HUES6 (cell line): ENCODE data around the gene ARL15.

ENCODE experiments used
- H3K27ac ChIP-seq: 2 replicates; pipeline ENCODE4 v1.7.0; 2013; ENCODE audit warnings: low read depth, mild to moderate bottlenecking, low read length, inconsistent platforms
- H3K27me3 ChIP-seq: 2 replicates; pipeline ENCODE4 v1.6.1; 2013; ENCODE audit warnings: low read length; ENCODE audit not compliant: control insufficient read depth, insufficient read depth
- H3K36me3 ChIP-seq: 2 replicates; pipeline ENCODE4 v1.6.1; 2013; ENCODE audit warnings: low read length; ENCODE audit not compliant: control insufficient read depth, insufficient read depth
- H3K4me1 ChIP-seq: 2 replicates; pipeline ENCODE4 v1.6.1; 2013; ENCODE audit warnings: low read length; ENCODE audit not compliant: control insufficient read depth, insufficient read depth
- H3K4me3 ChIP-seq: 2 replicates; pipeline ENCODE4 v1.5.1; 2013; ENCODE audit warnings: low read depth, low read length
- H3K9ac ChIP-seq: one replicate; pipeline ENCODE4 v1.6.1; 2013; ENCODE audit warnings: mild to moderate bottlenecking, low read length
- H3K9me3 ChIP-seq: 2 replicates; pipeline ENCODE4 v1.6.1; 2013; ENCODE audit warnings: low read depth, low read length; ENCODE audit not compliant: control insufficient read depth, insufficient read depth

The ARL15 gene

DNA sequence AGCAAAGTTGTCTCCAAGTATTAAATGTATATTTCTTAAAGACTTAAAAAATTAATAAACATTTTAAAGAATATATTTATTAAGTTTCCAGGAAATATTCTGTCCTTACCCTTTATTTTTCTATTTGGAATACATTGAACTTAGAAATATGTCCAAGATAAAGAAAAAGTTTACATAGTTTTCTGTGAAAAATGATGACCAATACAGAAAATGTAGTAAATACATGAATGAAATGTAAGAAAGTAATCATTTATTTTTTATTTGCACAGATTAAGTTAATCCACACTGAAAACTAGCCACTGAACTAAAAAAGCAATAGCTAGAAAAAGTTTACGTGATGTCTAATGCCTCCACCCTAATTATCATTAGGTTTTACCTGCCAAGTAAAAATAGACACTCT, 273.2 kb downstream of the ARL15 start:
- no peaks in the 10 kb centered on the region for H3K27me3 ChIP-seq
- no peaks in the 10 kb centered on the region for H3K9me3 ChIP-seq
- no peaks in the 10 kb centered on the region for H3K36me3 ChIP-seq
- no peak overlapping the region for H3K4me3 ChIP-seq
- no peak overlapping the region for H3K27ac ChIP-seq
- no peak overlapping the region for H3K9ac ChIP-seq
- peaks cover 3% of the 10 kb centered on the region; the same call in 1 of the 2 replicates for H3K4me1 ChIP-seq

DNA sequence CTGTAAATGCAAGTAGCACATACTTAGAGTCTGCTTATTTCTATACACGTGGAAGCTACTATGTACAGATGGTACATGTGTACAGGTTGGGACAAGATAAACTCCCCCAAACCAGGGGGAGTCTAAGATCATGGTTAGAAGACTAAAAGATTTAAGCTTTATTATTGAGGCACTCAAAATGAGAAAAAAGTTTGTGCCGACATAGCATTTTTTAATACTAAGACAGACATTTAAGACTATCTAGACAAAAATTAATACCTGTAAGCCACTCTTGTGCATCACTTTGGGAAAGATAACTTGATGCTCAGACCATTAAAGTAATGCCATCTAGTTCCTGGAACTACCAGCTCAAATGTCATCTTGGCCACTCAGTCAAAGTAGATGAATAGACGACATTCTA, 279.4 kb downstream of the ARL15 start:
- Histone ChIP-seq H3K9ac (no peak overlapping the region), H3K27ac (no peak overlapping the region), H3K36me3 (no peaks in the 10 kb centered on the region), H3K27me3 (no peaks in the 10 kb centered on the region), H3K4me3 (no peak overlapping the region), H3K9me3 (no peaks in the 10 kb centered on the region), H3K4me1 (no peaks in the 10 kb centered on the region)

DNA sequence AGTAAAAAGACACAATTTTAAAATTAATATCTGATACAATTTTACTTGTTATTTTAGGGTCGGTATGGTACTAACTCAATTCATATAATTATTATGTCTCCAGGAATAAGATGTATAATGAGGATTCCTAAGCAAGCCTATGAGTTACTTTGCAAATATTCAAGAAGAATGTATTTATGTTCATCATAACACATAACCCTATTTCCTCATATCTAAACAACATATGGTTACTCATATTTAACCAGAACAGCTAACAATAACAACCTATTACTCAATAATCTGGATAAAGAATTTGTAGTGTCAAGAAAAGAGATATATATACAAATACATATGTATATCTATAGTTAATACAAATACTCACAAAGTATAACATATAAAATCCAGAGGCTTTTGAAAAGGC, 285.9 kb downstream of the ARL15 start:
- H3K36me3 ChIP-seq, result no peaks in the 10 kb centered on the region

DNA sequence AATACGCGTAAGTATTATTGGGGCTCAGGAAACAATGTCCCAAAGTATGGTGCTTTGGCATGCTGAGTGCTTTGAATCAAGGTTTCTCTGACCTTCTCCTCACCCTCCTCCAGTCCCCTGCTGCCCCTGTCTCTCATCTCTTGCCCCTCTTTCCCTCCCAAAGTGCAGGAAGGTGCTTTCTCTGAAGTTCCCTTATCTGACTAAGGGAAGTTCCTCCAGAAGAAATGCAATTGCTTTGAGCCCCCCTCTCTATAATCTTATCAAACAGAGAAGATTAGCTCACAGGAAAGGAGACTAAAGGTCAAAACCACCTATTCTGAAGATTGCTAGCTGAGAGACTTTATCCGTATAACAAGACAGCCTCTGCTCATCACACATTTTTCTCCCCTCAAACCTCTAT, 288.1 kb downstream of the ARL15 start:
- H3K27ac ChIP-seq, result peak overlapping the region; percentile 75
- H3K4me1 ChIP-seq, result peaks cover 43% of the 10 kb centered on the region
- no peaks in the 10 kb centered on the region for H3K27me3 ChIP-seq
- H3K9ac ChIP-seq, result no peak overlapping the region
- no peak overlapping the region for H3K4me3 ChIP-seq
- H3K9me3 ChIP-seq, result no peaks in the 10 kb centered on the region
- H3K36me3 ChIP-seq, result no peaks in the 10 kb centered on the region

More for the DNA sequence above, 285.9 kb downstream of the ARL15 start:
- Histone ChIP-seq H3K27me3 (no peaks in the 10 kb centered on the region), H3K4me1 (peaks cover 25% of the 10 kb centered on the region), H3K27ac (no peak overlapping the region), H3K4me3 (no peak overlapping the region), H3K9me3 (no peaks in the 10 kb centered on the region), H3K9ac (no peak overlapping the region)

DNA sequence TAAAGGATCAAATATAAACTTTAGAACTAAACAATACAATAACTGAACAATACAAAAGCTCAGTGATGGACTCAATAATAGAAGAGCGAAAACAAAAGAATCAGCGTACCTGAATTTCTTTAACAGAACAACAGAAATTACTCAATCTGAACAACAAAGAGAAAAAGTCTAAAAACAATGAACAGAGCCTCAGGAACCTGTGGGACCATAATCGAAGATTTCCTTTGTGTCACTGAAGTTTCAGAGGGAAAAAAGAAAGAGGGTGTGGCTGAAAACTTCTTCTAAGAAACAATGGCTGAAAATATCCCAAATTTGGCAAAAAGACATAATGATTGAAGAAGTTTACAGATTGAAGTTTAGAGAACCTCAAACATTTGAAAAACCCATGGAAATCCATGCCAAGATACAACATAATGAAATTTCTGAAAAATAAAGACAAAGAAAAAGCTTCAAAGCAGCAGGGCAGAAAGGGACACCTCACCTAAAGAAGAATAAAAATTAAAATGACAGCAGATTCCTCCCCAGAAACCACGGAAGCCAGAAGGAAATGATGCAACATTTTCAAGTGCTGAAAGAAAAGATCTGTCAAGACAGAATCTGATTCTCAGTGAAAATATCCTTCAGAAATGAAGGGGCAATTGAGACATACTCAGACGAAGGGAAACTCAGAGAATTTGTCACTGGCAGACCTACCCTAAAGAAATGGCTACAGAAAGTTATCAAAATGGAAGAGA, 288.8 kb downstream of the ARL15 start:
- Histone ChIP-seq H3K36me3 (no peaks in the 10 kb centered on the region), H3K4me1 (peaks cover 49% of the 10 kb centered on the region), H3K4me3 (no peak overlapping the region), H3K9me3 (no peaks in the 10 kb centered on the region), H3K27me3 (no peaks in the 10 kb centered on the region), H3K27ac (peak overlapping the region; percentile 75), H3K9ac (no peak overlapping the region)

DNA sequence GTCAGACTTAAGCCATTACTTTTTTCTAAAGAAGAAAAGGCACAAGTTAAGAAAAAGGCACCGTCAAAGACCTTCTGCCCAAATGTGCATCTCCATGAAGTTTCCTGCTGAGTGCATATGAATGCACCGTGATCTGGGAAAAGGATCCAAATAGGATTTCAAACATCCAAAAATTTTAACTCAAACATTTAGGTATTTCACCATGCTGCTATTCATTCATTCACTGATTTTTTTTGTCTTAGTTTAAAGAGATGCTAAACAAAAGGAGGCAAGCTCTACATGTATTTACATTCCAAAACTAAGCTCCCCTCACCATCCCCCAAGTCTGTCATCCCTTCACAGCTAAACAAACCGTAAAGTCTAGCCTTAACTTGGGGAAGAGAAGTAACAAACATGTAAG, 291.9 kb downstream of the ARL15 start:
- peak overlapping the region; percentile 78 for H3K9ac ChIP-seq
- H3K9me3 ChIP-seq, result peaks cover 11% of the 10 kb centered on the region
- peaks cover 59% of the 10 kb centered on the region for H3K4me1 ChIP-seq
- no peaks in the 10 kb centered on the region for H3K27me3 ChIP-seq
- peak overlapping the region; percentile 40 for H3K4me3 ChIP-seq
- H3K36me3 ChIP-seq, result no peaks in the 10 kb centered on the region
- H3K27ac ChIP-seq, result peak overlapping the region; percentile 98

DNA sequence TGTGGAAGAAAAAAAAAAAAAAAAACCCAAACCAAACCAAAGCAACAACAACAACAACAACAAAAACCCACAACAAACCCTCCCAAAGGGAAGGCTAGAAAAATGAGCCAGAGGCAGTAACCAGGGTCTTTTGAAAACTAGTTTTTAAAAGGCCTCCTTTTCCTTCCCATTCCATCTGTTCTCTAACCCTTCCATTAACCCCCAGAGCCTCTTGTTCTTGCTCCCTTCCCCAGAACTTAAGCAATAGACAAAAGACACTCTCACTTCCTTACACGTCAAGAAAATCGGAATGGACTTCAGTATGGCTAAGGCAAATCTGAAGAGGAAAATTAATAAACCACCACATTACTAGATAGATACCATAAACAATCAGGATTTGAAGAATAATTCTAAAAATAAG, 292.8 kb downstream of the ARL15 start:
- Histone ChIP-seq H3K27ac (peak overlapping the region; percentile 98), H3K9ac (peak overlapping the region; percentile 78), H3K36me3 (no peaks in the 10 kb centered on the region), H3K9me3 (peaks cover 14% of the 10 kb centered on the region), H3K4me3 (no peak overlapping the region), H3K27me3 (no peaks in the 10 kb centered on the region), H3K4me1 (peaks cover 59% of the 10 kb centered on the region)

DNA sequence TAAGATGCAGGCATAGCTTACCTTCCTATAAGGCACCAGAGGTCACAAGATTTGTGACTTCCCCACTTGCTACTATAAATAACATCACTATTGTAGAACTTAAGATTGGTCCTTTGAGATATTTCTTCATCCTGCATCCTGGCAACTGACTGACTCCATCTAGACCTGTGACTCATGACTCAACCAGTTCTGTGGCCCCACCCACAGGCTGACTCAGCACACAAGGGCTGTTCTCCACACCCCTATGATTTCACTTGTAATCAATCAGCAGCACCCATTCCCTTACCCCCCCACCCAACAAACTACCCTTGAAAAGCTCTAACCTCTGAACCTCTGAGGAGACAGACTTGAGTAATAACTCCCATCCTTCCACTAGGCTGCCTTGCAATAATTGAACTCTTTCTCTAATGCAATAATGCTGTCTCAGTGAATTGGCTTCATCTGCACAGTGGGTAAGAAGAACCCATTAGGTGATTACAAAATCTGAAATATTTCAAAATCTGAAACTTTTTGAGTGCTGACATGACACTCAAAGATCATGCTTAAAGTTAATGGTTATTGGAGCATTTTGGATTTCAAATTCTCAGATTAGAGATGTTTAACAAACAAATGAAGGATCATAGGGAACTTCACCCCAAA, 296.7 kb downstream of the ARL15 start:
- H3K9me3 ChIP-seq, result peaks cover 14% of the 10 kb centered on the region
- H3K27me3 ChIP-seq, result no peaks in the 10 kb centered on the region
- no peak overlapping the region for H3K4me3 ChIP-seq
- no peak overlapping the region for H3K9ac ChIP-seq
- no peaks in the 10 kb centered on the region for H3K36me3 ChIP-seq
- peaks cover 47% of the 10 kb centered on the region for H3K4me1 ChIP-seq
- no peak overlapping the region for H3K27ac ChIP-seq

DNA sequence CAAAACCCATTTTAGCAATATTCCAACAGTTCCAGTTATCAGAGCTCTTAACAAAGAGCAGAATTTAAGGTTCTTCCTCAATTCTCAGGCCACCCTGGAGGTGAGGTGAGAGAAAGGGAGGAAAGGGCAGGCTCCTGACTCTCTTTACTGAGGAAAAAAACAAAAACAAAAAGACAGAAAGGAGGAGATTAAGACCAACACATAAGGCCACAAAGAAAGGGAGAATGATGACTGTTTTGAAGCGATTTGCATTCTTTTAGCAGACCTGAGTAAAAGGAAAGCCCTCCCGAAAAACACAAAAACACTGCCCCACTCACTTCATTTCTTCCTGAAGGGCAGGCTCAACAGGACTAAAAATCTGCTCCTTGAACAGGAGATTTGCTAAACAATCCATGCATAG, 300.5 kb downstream of the ARL15 start:
- Histone ChIP-seq H3K36me3 (no peaks in the 10 kb centered on the region), H3K9me3 (peaks cover 14% of the 10 kb centered on the region), H3K27me3 (no peaks in the 10 kb centered on the region), H3K4me3 (no peak overlapping the region), H3K9ac (peak overlapping the region; percentile 62), H3K4me1 (peaks cover 31% of the 10 kb centered on the region), H3K27ac (peak overlapping the region; percentile 91)

DNA sequence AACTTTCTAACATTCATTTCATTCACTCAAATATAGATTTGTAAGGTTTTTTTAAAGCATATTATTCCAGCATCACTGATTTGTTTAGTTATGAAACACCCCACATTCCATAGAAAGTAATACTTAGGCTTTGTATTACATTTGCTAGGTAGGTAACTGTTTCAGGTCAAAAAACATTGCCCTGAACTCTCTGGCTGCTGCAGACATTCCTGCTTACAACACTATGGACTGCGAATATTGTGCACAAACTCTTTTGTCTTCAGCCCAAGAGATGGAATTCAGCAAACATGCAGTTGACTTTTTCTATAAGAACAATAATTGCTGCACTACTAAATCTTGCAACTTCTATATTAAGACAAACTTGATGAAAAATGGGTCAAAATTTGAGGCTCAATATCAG, 301.0 kb downstream of the ARL15 start:
- Histone ChIP-seq H3K4me3 (no peak overlapping the region), H3K9me3 (peaks cover 13% of the 10 kb centered on the region), H3K27me3 (no peaks in the 10 kb centered on the region), H3K4me1 (peaks cover 31% of the 10 kb centered on the region), H3K9ac (peak overlapping the region; percentile 62), H3K27ac (peak overlapping the region; percentile 91), H3K36me3 (no peaks in the 10 kb centered on the region)
